Measurements from ENCODE around the gene UNC13A.

GRCh38 chr19:17605761-17606589 is 82.2 kb downstream of the UNC13A start:
- TF ChIP-seq CTCF (IDR thresholded peaks at IDR 0.05) (peak in 4 of 6 experiments; percentile 60 to 69 (median 64)), POLR2A (IDR thresholded peaks at IDR 0.05) (no peak)
